GM19240 (cell line): ENCODE measurements around the gene WDR93.

Experiments used
- DNase-seq: peaks from one replicate; pipeline ENCODE4 v3.0.0; 2011; ENCODE audit warnings: low spot score; ENCODE audit not compliant: insufficient read length

The WDR93 gene

GRCh38 chr15:89747708-89748682, 57.4 kb downstream of the WDR93 start:
- DNase-seq = no peak

- DNase-seq = no peak
Observed at GRCh38 chr15:89749054-89749453, 58.4 kb downstream of the WDR93 start.

- DNase-seq = no peak
Observed at GRCh38 chr15:89749526-89749925, 58.9 kb downstream of the WDR93 start.

- no peak for DNase-seq
Observed at GRCh38 chr15:89749951-89750559, 59.4 kb downstream of the WDR93 start.

- peak; percentile 95 for DNase-seq
Observed at GRCh38 chr15:89750560-89751542, 60.2 kb downstream of the WDR93 start, which contains the start of gene MESP1. TSS of gene MESP1 (minus strand) at chr15:89751249. CDS start at chr15:89751231, 18 bp downstream.

DNA sequence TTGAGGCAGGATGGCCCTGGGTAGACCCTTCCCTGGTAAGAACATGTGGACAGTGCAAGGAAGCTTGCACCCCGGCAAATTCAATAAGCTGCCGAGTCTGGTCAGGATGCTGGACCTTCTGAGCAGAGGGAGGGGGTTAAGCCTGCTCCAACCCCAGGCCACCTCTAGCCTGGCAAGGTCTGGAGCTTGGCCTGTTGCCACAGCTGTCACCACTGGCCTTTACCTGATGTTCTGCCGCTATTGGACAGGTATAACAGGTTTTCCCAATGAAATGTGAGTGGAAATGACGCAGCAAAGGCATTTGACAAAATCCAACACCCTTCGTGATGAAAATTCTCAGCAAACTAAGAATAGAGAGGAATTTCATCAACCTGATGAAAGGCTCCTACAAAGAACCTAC, 61.1 kb downstream of the WDR93 start:
- DNase-seq = no peak

- no peak for DNase-seq
Observed at GRCh38 chr15:89753855-89754254, 63.2 kb downstream of the WDR93 start.

DNA sequence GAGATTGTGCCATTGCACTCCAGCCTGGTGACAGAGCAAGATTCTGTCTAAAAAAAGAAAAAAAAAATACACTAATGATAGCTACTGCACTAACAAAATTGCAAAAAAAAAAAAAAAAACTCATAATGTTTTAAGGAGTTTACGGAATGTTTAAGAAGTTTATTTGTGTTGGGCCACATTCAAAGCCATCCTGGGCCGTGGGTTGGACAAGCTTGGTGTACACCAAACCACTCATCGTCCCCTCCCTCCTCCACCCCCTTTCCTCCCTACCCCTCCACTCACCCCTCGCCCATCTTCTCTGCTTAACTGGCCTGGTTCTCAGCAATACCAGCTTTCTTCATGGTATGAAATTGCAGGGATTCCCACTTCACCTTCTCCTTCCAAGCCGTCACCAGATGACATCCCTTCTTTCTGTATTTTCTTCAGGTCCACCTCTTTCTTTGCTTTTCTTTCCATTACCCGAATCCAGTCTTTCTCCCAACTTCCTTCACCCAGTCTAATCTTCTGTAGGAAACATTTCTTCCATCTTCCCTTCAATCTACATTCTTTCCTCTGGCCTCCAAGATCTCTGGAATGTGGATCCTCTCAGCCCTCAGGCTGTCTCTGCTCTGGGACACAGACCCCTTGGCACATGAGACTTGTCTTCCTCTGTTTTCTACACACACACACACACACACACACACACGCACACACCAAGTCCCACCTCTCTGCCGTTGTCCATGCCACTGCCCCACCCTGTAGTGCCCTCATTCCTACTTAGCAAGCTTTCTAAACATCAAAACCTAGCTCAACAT, 63.9 kb downstream of the WDR93 start:
- no peak for DNase-seq

DNA sequence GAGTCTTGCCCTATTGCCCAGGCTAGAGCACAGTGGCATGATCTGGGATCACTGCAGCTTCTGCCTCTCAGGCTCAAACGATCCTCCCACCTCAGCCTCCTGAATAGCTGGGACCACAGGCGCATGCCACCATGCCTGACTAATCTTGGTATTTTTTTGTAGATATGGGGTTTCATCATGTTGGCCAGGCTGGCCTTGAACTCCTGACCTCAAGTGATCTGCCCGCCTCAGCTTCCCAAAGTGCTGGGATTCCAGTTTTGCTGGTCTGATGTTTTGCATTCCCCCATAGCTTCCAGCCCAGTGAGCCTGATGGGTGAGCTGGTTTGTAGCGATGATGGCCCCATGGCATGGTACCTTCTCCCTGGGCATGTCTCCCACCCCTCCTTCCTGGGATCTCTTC, 65.1 kb downstream of the WDR93 start:
- DNase-seq = no peak

DNA sequence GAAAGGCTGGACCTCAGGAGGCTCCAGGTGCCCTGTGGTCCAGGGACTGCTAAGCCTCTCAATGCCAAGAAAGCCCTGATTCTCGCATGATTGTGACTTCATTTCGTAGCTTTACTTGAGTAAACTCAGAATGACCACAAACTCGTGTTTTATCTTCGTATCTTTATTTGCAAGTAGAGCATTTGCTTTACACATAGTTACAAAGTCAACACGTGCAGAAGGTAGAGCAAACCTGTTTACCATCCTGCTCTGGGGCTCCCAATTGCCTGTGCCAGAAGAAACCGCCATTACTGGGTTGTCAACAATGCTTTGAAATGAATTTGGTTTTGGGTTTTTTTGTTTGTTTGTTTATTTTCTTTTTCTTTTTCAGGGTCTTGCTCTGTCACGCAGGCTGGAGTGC, 66.3 kb downstream of the WDR93 start:
- DNase-seq = no peak

GRCh38 chr15:89758283-89758682, 67.7 kb downstream of the WDR93 start:
- DNase-seq = no peak

DNA sequence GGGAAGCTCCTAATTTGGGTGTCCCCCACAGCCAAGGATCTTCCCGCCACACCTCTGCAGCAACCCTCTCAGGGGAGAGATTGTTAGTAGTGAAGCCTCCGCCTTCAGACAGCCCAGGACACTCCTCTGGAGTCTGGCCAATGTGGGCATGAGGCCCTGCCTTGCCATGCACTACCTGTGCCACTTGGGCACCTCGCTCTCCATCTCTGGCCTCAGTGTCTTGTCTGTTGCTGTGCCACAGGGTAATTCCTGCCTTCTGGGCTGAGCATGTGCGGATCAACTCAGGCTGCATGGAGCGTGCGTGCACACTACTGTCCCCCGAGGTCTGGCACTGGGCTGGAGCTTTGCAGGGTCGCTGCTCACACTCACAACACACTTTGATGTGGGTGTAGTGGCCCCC, 68.4 kb downstream of the WDR93 start:
- no peak for DNase-seq

DNA sequence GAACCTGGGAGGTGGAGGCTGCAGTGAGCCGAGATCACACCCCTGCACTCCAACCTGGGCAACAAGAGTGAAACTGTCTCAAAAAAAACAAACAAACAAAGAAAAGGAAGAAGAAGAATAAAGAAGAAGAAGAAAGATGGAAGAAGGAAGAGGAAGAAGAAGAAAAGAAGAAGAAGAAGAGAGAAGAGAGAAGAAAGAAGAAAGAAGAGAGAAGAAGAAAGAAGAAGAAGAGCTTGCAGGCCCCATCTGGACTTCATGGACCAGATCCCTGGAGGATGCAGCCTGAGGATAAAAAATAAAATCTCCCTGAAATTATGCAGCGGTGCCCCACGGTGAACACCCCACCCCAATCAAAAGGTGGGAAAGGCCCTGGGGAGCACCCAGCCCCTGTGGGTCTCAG, 69.2 kb downstream of the WDR93 start:
- no peak for DNase-seq

GRCh38 chr15:89760303-89761008, 69.8 kb downstream of the WDR93 start:
- peak; percentile 70 for DNase-seq

GRCh38 chr15:89761009-89761831, 70.6 kb downstream of the WDR93 start:
- DNase-seq = no peak

DNA sequence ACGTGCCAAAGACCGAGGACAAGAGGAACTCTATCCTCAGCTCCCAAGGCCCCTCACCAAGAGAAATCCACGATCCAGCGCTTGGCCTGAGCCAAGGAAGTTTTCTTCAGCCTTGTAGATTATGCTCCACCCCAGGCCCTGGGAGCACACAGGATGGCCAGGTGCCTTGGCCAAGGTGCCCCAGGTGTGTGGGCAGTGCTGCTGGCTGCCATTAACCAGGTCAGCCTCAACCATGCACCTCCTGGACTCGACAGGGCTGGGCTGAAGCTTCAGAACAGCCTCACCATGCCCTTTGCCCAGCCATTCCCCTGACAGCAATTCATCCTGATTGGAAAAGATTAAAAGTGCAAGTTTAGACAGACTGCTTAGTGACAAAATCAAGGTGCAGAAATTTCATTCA, 71.3 kb downstream of the WDR93 start:
- no peak for DNase-seq

DNA sequence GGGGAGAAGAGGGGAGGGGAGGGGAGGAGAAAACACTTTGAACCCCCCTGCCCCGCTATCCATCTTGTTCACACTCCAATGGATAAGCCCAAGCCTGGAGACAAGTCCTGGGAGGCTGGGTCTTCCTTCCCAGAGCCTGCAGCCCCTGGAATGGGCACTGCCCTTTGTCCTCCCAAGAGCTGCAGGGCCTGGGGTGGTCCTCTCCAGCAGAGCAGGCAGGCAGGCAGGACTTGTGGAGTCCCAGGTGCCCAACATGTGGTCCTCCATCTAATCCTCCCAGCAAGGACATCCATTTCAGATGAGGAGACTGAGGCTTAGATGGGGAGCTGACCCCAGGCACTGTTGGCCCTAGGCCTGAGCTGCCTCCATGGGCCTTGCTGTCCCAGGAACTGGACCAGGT, 75.1 kb downstream of the WDR93 start:
- no peak for DNase-seq

GRCh38 chr15:89766357-89767311, 76.0 kb downstream of the WDR93 start:
- DNase-seq = no peak
